Esophagus squamous epithelium (tissue), 5 donors: ENCODE data around the gene CRADD. TPM values are rescaled to one million over a fixed set of nuclear protein-coding genes. Genes with fewer than 3 reads are reported as not detected.

Source experiments
- DNase-seq: peaks from one replicate; lab custom pipeline; 2025; lab: John Stamatoyannopoulos, UW
- H3K27ac ChIP-seq, 4 donors: fragments of 200-600 bp; sonication (generic); one replicate each; pipeline ENCODE4 v1.5.1; 2016 to 2019; ENCODE audit warnings: mild to moderate bottlenecking in 1 of 4
- H3K27me3 ChIP-seq, 4 donors: fragments of 200-600 bp; sonication (generic); 1 replicate in 3 of 4; 2 replicates in 1 of 4; pipeline versions ENCODE4 v1.5.1 to v1.6.0; 2017 to 2021; ENCODE audit warnings: antibody characterized with exemption in 1 of 4
- H3K36me3 ChIP-seq, 3 donors: fragments of 200-600 bp; sonication (generic); one replicate each; pipeline ENCODE4 v1.5.1; 2016 to 2019
- H3K4me1 ChIP-seq, 3 donors: fragments of 200-600 bp; sonication (generic); one replicate each; pipeline ENCODE4 v1.5.1; 2017 to 2019
- H3K4me3 ChIP-seq, 4 donors: fragments of 200-600 bp; sonication (generic); 1 replicate in 3 of 4; 2 replicates in 1 of 4; pipeline ENCODE4 v1.5.1; 2016 to 2019; ENCODE audit warnings: mild to moderate bottlenecking in 2 of 4, moderate library complexity in 1 of 4
- H3K9me3 ChIP-seq, 3 donors: fragments of 200-600 bp; sonication (generic); one replicate each; pipeline ENCODE4 v1.5.1; 2016 to 2019
- POLR2A ChIP-seq, 4 donors: fragments of 450-650 bp; IDR thresholded peaks; one replicate each; pipeline ENCODE4 v1.6.1; 2017; ENCODE audit warnings: antibody characterized with exemption in 4 of 4, mild to moderate bottlenecking in 4 of 4, moderate library complexity in 3 of 4
- WGBS, 2 donors: methylation state at CpG; one replicate each; pipeline ENCODE4 v1.1.5; 2018; 5-methylcytosine and 5-hydroxymethylcytosine counted together
- intact Hi-C: fragments of 100-400 bp; cut with DNase I; formaldehyde crosslinking; loops from one replicate; pipeline ENCODE4 v1.15.0; 2022
- total RNA-seq, 4 donors: library from RNA; depleted of rRNA; stranded (reverse); fragments of >200 nt; gene quantifications; one replicate each; pipeline ENCODE4 v1.1.0, GENCODE V29; 2016
- TF ChIP-seq, protein P1 (sequence below), 6 experiments: fragments of 450-650 bp in 4 of 6; fragments of 200-600 bp in 2 of 6; sonication (generic) in 2 of 6; IDR thresholded peaks; one replicate each; pipeline ENCODE4 v1.5.1; 2016 to 2019; ENCODE audit warnings: antibody characterized with exemption in 6 of 6, mild to moderate bottlenecking in 4 of 6, moderate library complexity in 4 of 6
- donor health status: DM: yes; HTN: yes; CAD: no.

The CRADD gene
- total RNA-seq, 4 donors from 2014 or later = 20.2 to 22.9 (median 21.7) TPM

DNA sequence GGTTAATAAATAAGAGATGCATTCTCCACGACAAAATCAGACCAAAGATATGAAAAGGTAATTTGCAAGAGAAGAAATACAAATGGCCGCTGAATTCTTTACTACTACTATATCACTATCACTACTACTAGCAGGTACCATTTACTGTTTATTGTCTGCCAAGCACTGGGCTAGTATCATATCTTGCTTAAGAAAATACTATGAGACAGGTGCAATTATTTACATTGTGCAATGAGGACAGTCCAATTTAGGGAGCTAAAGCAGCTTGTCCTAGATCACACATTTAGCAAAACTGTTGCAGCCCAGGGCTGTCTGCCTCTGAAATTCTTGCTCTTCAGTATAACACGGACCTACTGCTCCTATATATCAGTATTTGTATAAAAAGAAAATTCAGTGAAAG, 52.8 kb downstream of the CRADD start:
- H3K27ac ChIP-seq = no peak overlapping the region
- no peak for DNase-seq
- H3K9me3 ChIP-seq = no peaks in the 10 kb centered on the region
- H3K4me1 ChIP-seq = peaks cover 0 to 11% (median 0%) of the 10 kb centered on the region in 3 donors
- H3K36me3 ChIP-seq = no peaks in the 10 kb centered on the region
- no peak overlapping the region for H3K4me3 ChIP-seq
- H3K27me3 ChIP-seq = no peaks in the 10 kb centered on the region
- intact Hi-C loops = no loop called here
- TF ChIP-seq POLR2A (IDR thresholded peaks at IDR 0.05) = no peak
- TF ChIP-seq, protein P1, sequence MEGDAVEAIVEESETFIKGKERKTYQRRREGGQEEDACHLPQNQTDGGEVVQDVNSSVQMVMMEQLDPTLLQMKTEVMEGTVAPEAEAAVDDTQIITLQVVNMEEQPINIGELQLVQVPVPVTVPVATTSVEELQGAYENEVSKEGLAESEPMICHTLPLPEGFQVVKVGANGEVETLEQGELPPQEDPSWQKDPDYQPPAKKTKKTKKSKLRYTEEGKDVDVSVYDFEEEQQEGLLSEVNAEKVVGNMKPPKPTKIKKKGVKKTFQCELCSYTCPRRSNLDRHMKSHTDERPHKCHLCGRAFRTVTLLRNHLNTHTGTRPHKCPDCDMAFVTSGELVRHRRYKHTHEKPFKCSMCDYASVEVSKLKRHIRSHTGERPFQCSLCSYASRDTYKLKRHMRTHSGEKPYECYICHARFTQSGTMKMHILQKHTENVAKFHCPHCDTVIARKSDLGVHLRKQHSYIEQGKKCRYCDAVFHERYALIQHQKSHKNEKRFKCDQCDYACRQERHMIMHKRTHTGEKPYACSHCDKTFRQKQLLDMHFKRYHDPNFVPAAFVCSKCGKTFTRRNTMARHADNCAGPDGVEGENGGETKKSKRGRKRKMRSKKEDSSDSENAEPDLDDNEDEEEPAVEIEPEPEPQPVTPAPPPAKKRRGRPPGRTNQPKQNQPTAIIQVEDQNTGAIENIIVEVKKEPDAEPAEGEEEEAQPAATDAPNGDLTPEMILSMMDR (IDR thresholded peaks at IDR 0.05) = no peak
- WGBS, 2 donors = 84 to 92% methylated on average over 3 of the region's 3 CpGs

DNA sequence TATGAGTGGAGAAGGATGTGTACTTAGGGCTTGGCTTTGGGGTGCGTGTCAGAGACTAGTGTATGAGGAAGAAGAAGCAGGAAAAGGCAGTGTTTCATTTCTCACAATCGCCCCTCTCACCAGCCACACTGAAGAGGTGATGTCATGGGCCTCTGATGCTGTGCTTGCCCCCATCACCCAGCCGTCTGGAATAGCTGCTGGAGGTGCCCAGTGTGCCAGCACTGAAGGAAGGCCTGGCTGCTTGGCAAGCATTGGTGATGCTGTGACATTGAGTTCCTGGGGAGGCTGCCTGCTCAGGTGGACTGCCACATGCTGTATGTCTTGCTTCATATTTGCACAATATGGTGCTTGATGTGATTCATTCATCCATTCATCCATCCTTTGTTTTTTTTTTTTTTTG, 56.2 kb downstream of the CRADD start:
- no peak for TF ChIP-seq POLR2A (IDR thresholded peaks at IDR 0.05)
- TF ChIP-seq, protein P1 (IDR thresholded peaks at IDR 0.05) = no peak
- Histone ChIP-seq H3K27ac (no peak overlapping the region), H3K4me1 (peaks cover 0 to 26% (median 10%) of the 10 kb centered on the region in 3 donors), H3K36me3 (no peaks in the 10 kb centered on the region), H3K9me3 (no peaks in the 10 kb centered on the region), H3K4me3 (no peak overlapping the region), H3K27me3 (no peaks in the 10 kb centered on the region)
- WGBS, 2 donors = 61 to 72% methylated on average over 3 of the region's 3 CpGs
- intact Hi-C loops = no loop called here
- no peak for DNase-seq

DNA sequence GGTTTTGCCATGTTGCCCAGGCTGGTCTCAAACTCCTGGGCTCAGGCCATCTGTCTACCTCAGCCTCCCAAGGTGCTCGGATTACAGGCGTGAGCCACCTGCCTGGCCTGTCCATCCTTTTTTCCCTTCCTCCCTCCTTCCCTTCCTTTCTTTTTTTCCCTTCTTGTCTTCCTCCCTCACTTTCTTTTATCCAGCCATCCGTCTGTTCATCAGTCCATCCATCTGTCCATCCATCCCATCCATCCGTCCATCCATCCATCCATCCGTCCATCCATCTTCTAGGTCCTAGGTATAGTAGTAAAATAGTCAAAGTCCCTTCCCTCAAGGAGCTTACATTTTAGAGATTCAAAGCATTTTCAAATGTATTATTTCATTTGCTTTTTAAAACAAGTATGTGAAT, 56.8 kb downstream of the CRADD start:
- intact Hi-C loops = no loop called here
- Histone ChIP-seq H3K9me3 (no peaks in the 10 kb centered on the region), H3K27ac (no peak overlapping the region), H3K4me1 (peaks cover 0 to 32% (median 10%) of the 10 kb centered on the region in 3 donors), H3K36me3 (no peaks in the 10 kb centered on the region), H3K27me3 (no peaks in the 10 kb centered on the region), H3K4me3 (no peak overlapping the region)
- TF ChIP-seq POLR2A (IDR thresholded peaks at IDR 0.05) = no peak
- TF ChIP-seq, protein P1 (IDR thresholded peaks at IDR 0.05) = no peak
- DNase-seq = no peak
- WGBS, 2 donors = 97 to 98% methylated on average over 5 of the region's 5 CpGs

DNA sequence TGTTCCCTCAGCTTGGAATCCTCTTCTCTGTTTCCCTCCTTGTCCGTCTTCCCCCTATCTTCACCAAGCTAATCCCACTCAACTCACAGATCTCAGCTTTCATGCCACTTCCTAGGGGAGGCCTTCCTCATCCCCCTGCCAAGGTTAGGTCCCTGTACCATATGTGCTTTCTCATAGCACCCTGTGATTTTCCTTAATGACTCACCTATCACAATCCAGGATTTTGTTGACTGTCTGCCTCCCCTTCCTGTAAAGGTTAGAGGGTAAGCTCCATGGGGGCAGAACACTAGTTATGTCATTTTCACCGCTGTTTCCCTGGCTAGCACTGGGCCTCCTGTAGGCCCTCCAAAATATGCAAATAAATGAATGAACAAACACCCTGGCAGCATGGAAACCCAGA, 57.6 kb downstream of the CRADD start:
- H3K27ac ChIP-seq = no peak overlapping the region
- DNase-seq = no peak
- H3K4me1 ChIP-seq = peaks cover 0 to 41% (median 10%) of the 10 kb centered on the region in 3 donors
- WGBS, 2 donors = 88 to 100% methylated on average over 2 of the region's 2 CpGs
- H3K36me3 ChIP-seq = no peaks in the 10 kb centered on the region
- no peaks in the 10 kb centered on the region for H3K9me3 ChIP-seq
- intact Hi-C loops = no loop called here
- no peaks in the 10 kb centered on the region for H3K27me3 ChIP-seq
- H3K4me3 ChIP-seq = no peak overlapping the region
- TF ChIP-seq, protein P1 (IDR thresholded peaks at IDR 0.05) = no peak
- no peak for TF ChIP-seq POLR2A (IDR thresholded peaks at IDR 0.05)

DNA sequence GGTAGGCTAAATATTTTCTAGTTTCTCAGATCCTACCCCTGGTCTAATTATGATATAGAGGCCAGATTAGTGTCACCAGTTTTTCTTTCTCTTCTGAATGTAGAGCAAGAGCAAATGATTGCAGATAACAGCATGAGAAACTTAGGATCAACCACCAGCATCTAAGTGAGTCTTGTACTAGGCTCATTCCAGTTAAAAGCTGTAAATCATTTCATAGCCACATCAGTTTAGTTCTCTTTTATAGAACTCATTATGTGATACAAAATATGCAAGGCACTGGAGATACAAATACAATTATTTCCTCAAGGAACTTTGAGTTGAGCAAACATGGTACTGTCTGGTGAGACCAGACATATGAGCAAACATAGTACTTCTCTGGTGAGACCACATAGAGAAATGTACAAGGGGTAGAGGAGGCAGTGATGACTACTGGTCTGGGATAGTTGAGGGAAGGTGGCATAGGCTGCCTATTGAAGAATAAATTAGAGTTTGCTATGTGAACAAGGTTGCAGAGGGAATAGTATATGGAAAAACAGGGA, 59.5 kb downstream of the CRADD start:
- no peak overlapping the region for H3K4me3 ChIP-seq
- intact Hi-C loops = no loop called here
- H3K36me3 ChIP-seq = no peaks in the 10 kb centered on the region
- no peak overlapping the region for H3K27ac ChIP-seq
- peaks cover 0 to 54% (median 10%) of the 10 kb centered on the region in 3 donors for H3K4me1 ChIP-seq
- no peaks in the 10 kb centered on the region for H3K9me3 ChIP-seq
- DNase-seq = no peak
- H3K27me3 ChIP-seq = no peaks in the 10 kb centered on the region
- TF ChIP-seq POLR2A (IDR thresholded peaks at IDR 0.05) = no peak
- TF ChIP-seq, protein P1 (IDR thresholded peaks at IDR 0.05) = no peak
